Common myeloid progenitor, CD34-positive (primary cell): ENCODE measurements around the gene SPECC1.

Experiments
- CTCF ChIA-PET: fragments of 350-600 bp; sonication (Branson Sonifier 250); formaldehyde crosslinking; loops from one replicate; lab custom pipeline; 2021; ENCODE audit warnings: antibody characterized with exemption; lab: Charles Lee
- POLR2A ChIA-PET: fragments of 350-600 bp; sonication (Branson Sonifier 250); formaldehyde crosslinking; loops from one replicate; lab custom pipeline; 2021; ENCODE audit warnings: antibody characterized with exemption; lab: Charles Lee
- DNase-seq, 3 donors: peaks; one replicate each; pipeline versions ENCODE4 v3.0.0 to v3.0.0-alpha.2; 2013
- H3K27ac ChIP-seq, 2 experiments: 1 replicate in 1 of 2; 2 replicates in 1 of 2; pipeline ENCODE4 v1.7.0; 2013; ENCODE audit warnings: inconsistent platforms in 2 of 2, low read length in 2 of 2, mild to moderate bottlenecking in 2 of 2, low read depth in 1 of 2, moderate library complexity in 1 of 2; ENCODE audit not compliant: severe bottlenecking in 2 of 2, insufficient read depth in 1 of 2, poor library complexity in 1 of 2
- H3K27me3 ChIP-seq, 5 experiments: replicated peaks in 2 of 5; 1 replicate in 3 of 5; 2 replicates in 2 of 5; pipeline versions ENCODE4 v1.6.1 to v1.7.0; 2013; ENCODE audit warnings: low read length in 4 of 5, mild to moderate bottlenecking in 2 of 5, moderate library complexity in 2 of 5, inconsistent platforms in 1 of 5; ENCODE audit not compliant: insufficient read depth in 5 of 5, control insufficient read depth in 4 of 5
- H3K36me3 ChIP-seq, 4 experiments: 1 replicate in 2 of 4; 2 replicates in 2 of 4; pipeline versions ENCODE4 v1.6.1 to v1.7.0; 2013; ENCODE audit warnings: low read length in 3 of 4, control low read depth in 1 of 4, mild to moderate bottlenecking in 1 of 4; ENCODE audit not compliant: control insufficient read depth in 4 of 4, insufficient read depth in 4 of 4
- H3K4me1 ChIP-seq, 4 experiments: 1 replicate in 3 of 4; 2 replicates in 1 of 4; pipeline versions ENCODE4 v1.6.1 to v1.7.1; 2013; ENCODE audit warnings: low read length in 3 of 4, mild to moderate bottlenecking in 3 of 4, control low read depth in 1 of 4, inconsistent platforms in 1 of 4, moderate library complexity in 1 of 4; ENCODE audit not compliant: control insufficient read depth in 4 of 4, insufficient read depth in 4 of 4; ENCODE audit errors: control extremely low read depth in 1 of 4
- H3K4me3 ChIP-seq, 7 experiments: 1 replicate in 4 of 7; 2 replicates in 3 of 7; pipeline versions ENCODE4 v1.5.1 to v1.7.0; 2013; ENCODE audit warnings: mild to moderate bottlenecking in 7 of 7, low read length in 6 of 7, moderate library complexity in 6 of 7, inconsistent platforms in 2 of 7, low read depth in 2 of 7, control low read depth in 1 of 7; ENCODE audit not compliant: insufficient read depth in 4 of 7, control insufficient read depth in 1 of 7; ENCODE audit errors: extremely low read depth in 1 of 7
- H3K9me3 ChIP-seq, 5 experiments: 1 replicate in 4 of 5; 2 replicates in 1 of 5; pipeline versions ENCODE4 v1.6.1 to v1.7.1; 2013; ENCODE audit warnings: low read length in 4 of 5, mild to moderate bottlenecking in 2 of 5, inconsistent platforms in 1 of 5, low read depth in 1 of 5, moderate library complexity in 1 of 5; ENCODE audit not compliant: control insufficient read depth in 4 of 5, insufficient read depth in 2 of 5; ENCODE audit errors: control extremely low read depth in 1 of 5
- WGBS: methylation state at CpG from one replicate; pipeline ENCODE4 v1.1.5; 2013; ENCODE audit not compliant: insufficient coverage; 5-methylcytosine and 5-hydroxymethylcytosine counted together

SPECC1 gene

DNA sequence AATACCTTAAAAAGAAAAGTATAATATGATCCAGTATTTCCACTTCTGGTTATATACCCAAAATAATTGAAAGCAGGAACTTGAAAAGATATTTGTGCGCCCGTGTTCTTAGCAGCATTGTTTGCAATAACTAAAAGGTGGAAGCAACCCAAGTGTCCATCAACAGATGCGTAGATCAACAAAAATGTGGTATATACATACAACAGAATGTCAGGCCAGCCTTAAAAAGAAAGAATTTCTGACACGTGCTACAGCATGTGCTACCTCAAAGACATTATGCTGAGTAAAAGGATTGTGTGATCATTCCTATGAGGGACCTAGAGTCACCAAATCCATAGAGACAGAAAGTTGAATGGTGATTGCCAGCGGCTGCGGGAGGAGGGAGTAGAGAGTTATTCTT, 133.1 kb downstream of the SPECC1 start:
- H3K36me3 ChIP-seq = peaks cover 0 to 8% (median 1%) of the 10 kb centered on the region in 4 experiments
- H3K4me3 ChIP-seq = no peak overlapping the region
- H3K4me1 ChIP-seq = no peaks in the 10 kb centered on the region
- no peak for DNase-seq
- H3K9me3 ChIP-seq = peaks cover 0 to 8% (median 2%) of the 10 kb centered on the region in 5 experiments
- no peak overlapping the region for H3K27ac ChIP-seq
- CTCF ChIA-PET = no interaction called here
- WGBS = 100% methylated on average over 4 of the region's 6 CpGs
- POLR2A ChIA-PET = no interaction called here
- no peaks in the 10 kb centered on the region for H3K27me3 ChIP-seq

DNA sequence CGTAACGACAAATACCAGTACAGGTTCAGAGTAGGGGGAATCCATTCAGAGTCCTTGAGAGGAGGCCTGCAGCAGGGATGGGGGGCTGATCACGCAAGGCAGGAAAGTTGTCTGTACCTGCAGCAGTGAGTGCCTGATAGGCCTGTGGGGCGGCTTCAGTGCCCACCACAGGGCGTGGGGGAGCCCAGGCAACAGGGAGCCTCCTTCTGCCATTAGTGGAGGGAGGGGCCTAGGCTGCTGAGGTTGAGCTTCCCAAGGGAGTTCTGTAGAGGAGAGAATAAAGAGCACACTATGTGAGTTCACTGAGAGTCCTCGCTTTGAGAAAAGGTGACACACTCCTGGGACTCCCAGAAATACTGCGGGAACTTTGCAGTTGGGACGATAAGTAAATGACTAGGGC, 134.6 kb downstream of the SPECC1 start:
- ChIA-PET POLR2A (no interaction called here), CTCF (interaction anchor here (0.5 kb wide), 1 partner anchor 19 kb away, joined by 5 read pairs; no protein-coding TSS in a partner anchor)
- Histone ChIP-seq H3K27me3 (no peaks in the 10 kb centered on the region), H3K4me3 (no peak overlapping the region), H3K9me3 (peaks cover 0 to 8% (median 2%) of the 10 kb centered on the region in 5 experiments), H3K4me1 (no peaks in the 10 kb centered on the region), H3K36me3 (peaks cover 0 to 8% (median 1%) of the 10 kb centered on the region in 4 experiments), H3K27ac (no peak overlapping the region)
- DNase-seq = no peak
- WGBS = 100% methylated on average over 6 of the region's 8 CpGs

GRCh38 chr17:20145567-20145966, 136.4 kb downstream of the SPECC1 start:
- 86% methylated on average over 1 of the region's 1 CpG for WGBS
- H3K27me3 ChIP-seq = no peaks in the 10 kb centered on the region
- H3K36me3 ChIP-seq = peaks cover 0 to 11% (median 1%) of the 10 kb centered on the region in 4 experiments
- H3K27ac ChIP-seq = no peak overlapping the region
- ChIA-PET CTCF (no interaction called here), POLR2A (no interaction called here)
- no peak for DNase-seq
- no peak overlapping the region for H3K4me3 ChIP-seq
- H3K9me3 ChIP-seq = peaks cover 0 to 8% (median 2%) of the 10 kb centered on the region in 5 experiments
- H3K4me1 ChIP-seq = no peaks in the 10 kb centered on the region

- DNase-seq = no peak
- ChIA-PET CTCF (interaction anchor here (1.4 kb wide), 2 partner anchors 16 to 78 kb away, joined by 3 read pairs; no protein-coding TSS in a partner anchor), POLR2A (no interaction called here)
- Histone ChIP-seq H3K4me1 (no peaks in the 10 kb centered on the region), H3K36me3 (peaks cover 0 to 11% (median 2%) of the 10 kb centered on the region in 4 experiments), H3K9me3 (peaks cover 0 to 8% (median 2%) of the 10 kb centered on the region in 5 experiments), H3K4me3 (no peak overlapping the region), H3K27ac (no peak overlapping the region), H3K27me3 (no peaks in the 10 kb centered on the region)
- 98% methylated on average over 4 of the region's 4 CpGs for WGBS
Observed at GRCh38 chr17:20149251-20149650, 140.1 kb downstream of the SPECC1 start.

DNA sequence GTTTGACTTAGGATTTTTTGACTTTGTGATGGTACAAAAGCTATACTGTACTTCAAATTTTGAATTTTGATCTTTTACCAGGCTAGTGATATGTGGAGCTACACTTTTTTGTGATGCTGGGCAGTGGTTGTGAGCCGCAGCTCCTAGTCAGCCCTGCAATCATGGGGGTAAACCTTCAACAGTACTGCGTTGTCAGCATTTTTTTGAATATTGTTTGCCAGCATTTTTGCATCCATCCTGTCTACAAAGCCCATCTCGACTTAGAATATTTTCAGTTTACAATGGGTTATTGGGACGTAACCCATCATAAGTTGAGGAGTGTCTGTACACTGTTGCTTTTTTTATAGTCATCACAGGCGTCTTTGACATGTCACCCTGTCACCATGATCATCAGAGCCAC, 142.0 kb downstream of the SPECC1 start:
- 96% methylated on average over 5 of the region's 5 CpGs for WGBS
- no peak for DNase-seq
- no peak overlapping the region for H3K27ac ChIP-seq
- H3K9me3 ChIP-seq = peaks cover 0 to 2% (median 0%) of the 10 kb centered on the region in 5 experiments
- POLR2A ChIA-PET = interaction anchor here (0.6 kb wide), 1 partner anchor 59 kb away, joined by 3 read pairs; no protein-coding TSS in a partner anchor
- no peak overlapping the region for H3K4me3 ChIP-seq
- CTCF ChIA-PET = interaction anchor here (0.6 kb wide), 1 partner anchor 189 kb away, joined by 5 read pairs; no protein-coding TSS in a partner anchor
- H3K27me3 ChIP-seq = no peaks in the 10 kb centered on the region
- H3K36me3 ChIP-seq = peaks cover 0 to 3% (median under 1%) of the 10 kb centered on the region in 4 experiments
- peaks cover 4 to 6% (median 5%) of the 10 kb centered on the region in 4 experiments for H3K4me1 ChIP-seq

DNA sequence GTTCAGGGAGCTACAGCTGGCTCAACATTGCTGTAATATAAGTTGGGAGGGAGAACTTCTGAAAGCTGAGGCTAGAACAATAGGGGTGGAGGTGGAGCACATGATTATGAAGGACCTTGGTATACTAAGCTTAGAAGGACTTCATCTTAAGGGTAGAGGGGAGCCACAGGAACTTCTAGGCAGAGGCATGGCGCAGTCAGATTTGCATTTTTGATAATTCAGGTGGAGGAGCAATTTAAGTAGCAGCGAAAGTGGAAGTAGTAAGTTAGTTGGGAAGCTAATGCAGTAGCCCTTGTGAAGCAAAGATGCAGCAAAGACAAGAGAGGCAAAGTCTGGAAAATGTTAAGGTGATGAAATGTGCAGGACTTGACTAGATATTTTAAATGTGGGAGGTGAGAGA, 144.1 kb downstream of the SPECC1 start:
- ChIA-PET POLR2A (no interaction called here), CTCF (interaction anchor here (1.3 kb wide), 1 partner anchor 16 kb away, joined by 3 read pairs; no protein-coding TSS in a partner anchor)
- no peak overlapping the region for H3K4me3 ChIP-seq
- no peak overlapping the region for H3K27ac ChIP-seq
- DNase-seq = no peak
- 94% methylated on average over 2 of the region's 2 CpGs for WGBS
- no peaks in the 10 kb centered on the region for H3K9me3 ChIP-seq
- peaks cover 0 to 14% (median 0%) of the 10 kb centered on the region in 5 experiments for H3K27me3 ChIP-seq
- peaks cover 5 to 17% (median 14%) of the 10 kb centered on the region in 4 experiments for H3K4me1 ChIP-seq
- H3K36me3 ChIP-seq = peaks cover 0 to 3% (median under 1%) of the 10 kb centered on the region in 4 experiments

DNA sequence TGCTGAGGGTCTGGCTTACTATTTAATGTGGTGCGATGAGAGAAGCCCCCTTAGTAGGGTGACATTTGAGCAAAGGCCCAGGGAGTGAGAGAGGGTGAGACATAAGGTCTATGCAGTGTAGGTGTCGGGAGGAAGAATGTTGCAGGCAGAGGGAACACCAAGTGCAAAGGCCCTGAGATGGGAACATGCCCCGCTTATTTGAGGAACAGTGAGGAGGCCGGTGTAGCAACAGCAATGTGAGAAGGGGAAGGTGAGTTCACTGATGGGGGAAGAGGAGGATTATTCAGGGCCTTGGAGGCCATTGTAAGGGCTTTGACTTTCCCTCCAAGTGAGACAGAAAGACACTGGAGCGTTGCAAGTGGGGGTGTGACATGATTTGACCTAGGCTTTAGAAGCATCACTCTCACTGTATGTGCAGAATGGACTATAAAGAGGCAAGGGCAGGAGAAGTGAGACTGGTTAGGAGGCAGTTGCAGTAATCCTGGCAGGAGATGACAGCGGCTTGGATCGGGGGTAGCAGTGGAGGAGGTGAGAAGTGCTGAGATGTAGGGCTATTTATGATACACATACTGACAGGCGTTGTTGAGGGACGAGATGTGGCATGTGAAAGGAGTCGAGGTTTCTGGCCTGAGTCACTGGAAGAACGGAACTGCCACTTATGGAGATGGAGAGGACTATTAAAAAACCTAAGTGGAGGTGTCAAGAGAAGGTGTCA, 145.3 kb downstream of the SPECC1 start:
- CTCF ChIA-PET = no interaction called here
- WGBS = over 99% methylated on average over 11 of the region's 11 CpGs
- Histone ChIP-seq H3K36me3 (peaks cover 0 to 3% (median under 1%) of the 10 kb centered on the region in 4 experiments), H3K4me3 (no peak overlapping the region), H3K9me3 (no peaks in the 10 kb centered on the region), H3K4me1 (peaks cover 5 to 17% (median 14%) of the 10 kb centered on the region in 4 experiments), H3K27ac (no peak overlapping the region), H3K27me3 (peaks cover 0 to 14% (median 0%) of the 10 kb centered on the region in 5 experiments)
- POLR2A ChIA-PET = no interaction called here
- no peak for DNase-seq
